SK-N-MC (cell line): ENCODE data around the gene GGT1.
"Not testable (repeated sequence)": the region's sequence is repeated elsewhere in the genome, so short reads cannot be mapped to it uniquely, and the experiment has no call there.

Experiments used
- DNase-seq: peaks from one replicate; pipeline ENCODE4 v3.0.0-alpha.2; 2011; ENCODE audit warnings: low read depth, low spot score
- H3K27ac ChIP-seq: fragments of 200-600 bp; sonication (generic); 2 replicates; pipeline ENCODE4 v1.5.1; 2016; ENCODE audit warnings: mixed run types
- H3K36me3 ChIP-seq: fragments of 200-600 bp; sonication (generic); 2 replicates; pipeline ENCODE4 v1.6.1; 2017; ENCODE audit warnings: antibody characterized with exemption, low read length, mixed read lengths; ENCODE audit not compliant: insufficient read depth
- H3K4me3 ChIP-seq: fragments of 200-600 bp; sonication (generic); 2 replicates; pipeline ENCODE4 v1.5.1; 2016
- H3K9ac ChIP-seq: fragments of 200-600 bp; sonication (generic); 2 replicates; pipeline ENCODE4 v1.8.0; 2017; ENCODE audit warnings: mixed run types, mixed read lengths; ENCODE audit not compliant: insufficient read length
- H3K9me3 ChIP-seq: fragments of 200-600 bp; sonication (generic); 2 replicates; pipeline ENCODE4 v1.6.1; 2017; ENCODE audit warnings: low read depth, mild to moderate bottlenecking, antibody characterized with exemption, low read length, moderate library complexity, mixed read lengths

Gene GGT1

GRCh38 chr22:24631430-24632122 lies 28.6 kb downstream of the GGT1 start:
- not testable (repeated sequence) for H3K27ac ChIP-seq, DNase-seq, H3K9me3 ChIP-seq, H3K36me3 ChIP-seq, H3K9ac ChIP-seq, H3K4me3 ChIP-seq

- DNase-seq, H3K27ac ChIP-seq, H3K36me3 ChIP-seq, H3K4me3 ChIP-seq, H3K9me3 ChIP-seq, H3K9ac ChIP-seq: not testable (repeated sequence)
Measured at GRCh38 chr22:24632642-24633041, 29.6 kb downstream of the GGT1 start.

GRCh38 chr22:24633231-24634023 lies 30.4 kb downstream of the GGT1 start:
- not testable (repeated sequence) for H3K36me3 ChIP-seq, DNase-seq, H3K4me3 ChIP-seq, H3K9me3 ChIP-seq, H3K27ac ChIP-seq, H3K9ac ChIP-seq

- H3K27ac ChIP-seq, H3K9me3 ChIP-seq, H3K4me3 ChIP-seq, H3K36me3 ChIP-seq, H3K9ac ChIP-seq, DNase-seq: not testable (repeated sequence)
Measured at GRCh38 chr22:24634776-24635389, 31.9 kb downstream of the GGT1 start.

- H3K27ac ChIP-seq, H3K36me3 ChIP-seq, H3K4me3 ChIP-seq, DNase-seq, H3K9ac ChIP-seq, H3K9me3 ChIP-seq: not testable (repeated sequence)
Measured at GRCh38 chr22:24636513-24636912, 33.5 kb downstream of the GGT1 start.

GRCh38 chr22:24642307-24642706 lies 39.3 kb downstream of the GGT1 start:
- not testable (repeated sequence) for H3K36me3 ChIP-seq, H3K27ac ChIP-seq, H3K4me3 ChIP-seq, DNase-seq, H3K9me3 ChIP-seq, H3K9ac ChIP-seq

GRCh38 chr22:24644409-24644808 lies 41.4 kb downstream of the GGT1 start:
- not testable (repeated sequence) for H3K9me3 ChIP-seq, H3K27ac ChIP-seq, H3K36me3 ChIP-seq, H3K4me3 ChIP-seq, H3K9ac ChIP-seq, DNase-seq

GRCh38 chr22:24645408-24646399 lies 42.7 kb downstream of the GGT1 start:
- not testable (repeated sequence) for H3K27ac ChIP-seq, DNase-seq, H3K36me3 ChIP-seq, H3K9me3 ChIP-seq, H3K4me3 ChIP-seq, H3K9ac ChIP-seq

GRCh38 chr22:24646756-24647155 lies 43.8 kb downstream of the GGT1 start:
- H3K27ac ChIP-seq, H3K36me3 ChIP-seq, H3K9ac ChIP-seq, H3K4me3 ChIP-seq, H3K9me3 ChIP-seq, DNase-seq: not testable (repeated sequence)

- not testable (repeated sequence) for DNase-seq, H3K36me3 ChIP-seq, H3K27ac ChIP-seq, H3K4me3 ChIP-seq, H3K9me3 ChIP-seq, H3K9ac ChIP-seq
Measured at GRCh38 chr22:24649371-24649770, 46.4 kb downstream of the GGT1 start.

GRCh38 chr22:24650884-24651283 lies 47.9 kb downstream of the GGT1 start:
- H3K4me3 ChIP-seq, H3K9me3 ChIP-seq, DNase-seq, H3K36me3 ChIP-seq, H3K27ac ChIP-seq, H3K9ac ChIP-seq: not testable (repeated sequence)

GRCh38 chr22:24665395-24665794 lies 62.4 kb downstream of the GGT1 start:
- H3K9me3 ChIP-seq, H3K4me3 ChIP-seq: not testable (repeated sequence)

GRCh38 chr22:24667904-24668303 lies 64.9 kb downstream of the GGT1 start:
- H3K9me3 ChIP-seq, H3K4me3 ChIP-seq, H3K9ac ChIP-seq, H3K36me3 ChIP-seq, H3K27ac ChIP-seq, DNase-seq: not testable (repeated sequence)

More at GRCh38 chr22:24665395-24665794, 62.4 kb downstream of the GGT1 start:
- not testable (repeated sequence) for DNase-seq, H3K9ac ChIP-seq, H3K27ac ChIP-seq, H3K36me3 ChIP-seq

GRCh38 chr22:24672532-24672931 lies 69.5 kb downstream of the GGT1 start:
- not testable (repeated sequence) for H3K27ac ChIP-seq, H3K36me3 ChIP-seq, H3K9ac ChIP-seq, H3K9me3 ChIP-seq, DNase-seq, H3K4me3 ChIP-seq
